G401 (cell line): ENCODE data around the gene ARHGAP8. TPM values are rescaled to one million over a fixed set of nuclear protein-coding genes. Genes with fewer than 3 reads are reported as not detected.

Source experiments
- DNase-seq: peaks from one replicate; pipeline ENCODE4 v3.0.0-alpha.2; 2015; ENCODE audit warnings: low spot score
- in situ Hi-C: cut with HindIII; loops from 2 replicates; pipeline ENCODE4 v1.10.0; 2016; ENCODE audit warnings: low sequenced_read_pairs, mixed read lengths
- total RNA-seq: library from RNA; depleted of rRNA; stranded (reverse); fragments of >200 nt; shearing (Covaris generic); gene quantifications from 2 replicates; pipeline ENCODE4 v1.2.3, GENCODE V29; 2014

Gene ARHGAP8
- total RNA-seq, 1 experiment from 2014 or later = 15.7 TPM

DNA sequence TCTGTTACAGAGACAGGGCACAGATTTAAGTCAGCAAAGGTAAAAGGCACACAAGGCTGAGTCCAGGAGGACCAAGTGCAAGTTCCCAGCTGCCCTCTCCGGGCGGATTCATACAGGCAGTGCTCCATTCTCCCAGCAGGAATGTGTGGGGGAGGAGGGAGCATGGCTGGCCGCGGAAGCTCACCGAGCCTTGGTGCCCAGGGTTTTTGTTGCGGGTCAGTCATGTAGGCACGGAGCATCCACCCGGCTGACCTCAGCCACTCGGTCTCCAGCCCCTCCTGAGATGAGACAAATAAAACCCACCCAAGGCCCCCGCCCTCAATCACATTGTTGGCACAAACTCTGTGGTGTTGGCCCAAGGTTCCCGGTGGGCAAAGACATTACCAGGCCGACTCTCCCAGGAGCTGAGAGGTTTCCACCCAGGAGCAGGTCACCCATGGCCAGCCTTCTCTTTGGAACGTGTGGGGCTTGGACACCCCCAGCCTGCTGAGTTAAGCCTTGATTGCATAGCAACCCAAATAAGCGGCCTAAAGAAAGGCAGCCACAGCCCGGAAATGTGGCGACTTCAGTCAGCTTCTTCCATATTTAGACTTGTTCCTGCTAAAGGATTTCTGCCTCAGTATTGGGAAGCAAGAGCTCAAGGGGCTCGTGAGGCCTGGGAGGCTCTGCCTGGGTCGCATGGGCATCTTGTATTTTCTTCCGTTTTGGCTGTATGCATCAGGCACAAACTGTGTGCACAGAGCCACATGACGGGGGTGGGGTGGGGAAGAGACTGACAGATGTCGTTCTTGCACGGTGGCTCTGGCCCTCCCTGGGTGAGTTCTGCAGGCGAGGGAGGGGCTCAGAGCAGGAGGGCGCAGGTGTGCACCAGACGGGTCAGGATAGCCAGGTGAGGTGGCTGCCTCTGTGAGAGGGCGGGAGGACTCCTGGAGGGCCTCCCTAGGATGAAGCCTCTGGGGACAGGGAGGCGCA is 63.0 kb downstream of the ARHGAP8 start:
- in situ Hi-C loops = no loop called here
- DNase-seq = no peak

DNA sequence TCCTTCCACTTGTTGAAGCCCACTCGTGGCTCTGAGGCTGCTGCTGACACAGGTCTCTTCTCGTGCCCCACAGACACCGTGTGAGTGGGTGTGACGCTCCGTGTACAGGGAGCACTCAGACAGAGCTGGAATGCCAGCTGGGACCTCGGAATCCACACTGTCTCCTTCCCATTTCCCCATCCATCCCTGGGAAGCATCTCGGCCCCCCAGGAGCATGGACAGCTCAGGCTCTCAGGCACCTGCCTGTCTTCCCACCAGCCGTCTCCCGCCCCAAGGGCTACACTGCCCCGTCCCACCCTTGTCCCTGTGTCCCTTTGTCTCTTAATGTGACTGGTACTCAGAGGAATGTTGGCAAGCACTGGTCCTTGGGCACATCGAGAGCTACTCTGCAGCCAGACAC is 63.8 kb downstream of the ARHGAP8 start:
- no peak for DNase-seq
- in situ Hi-C loops = no loop called here

DNA sequence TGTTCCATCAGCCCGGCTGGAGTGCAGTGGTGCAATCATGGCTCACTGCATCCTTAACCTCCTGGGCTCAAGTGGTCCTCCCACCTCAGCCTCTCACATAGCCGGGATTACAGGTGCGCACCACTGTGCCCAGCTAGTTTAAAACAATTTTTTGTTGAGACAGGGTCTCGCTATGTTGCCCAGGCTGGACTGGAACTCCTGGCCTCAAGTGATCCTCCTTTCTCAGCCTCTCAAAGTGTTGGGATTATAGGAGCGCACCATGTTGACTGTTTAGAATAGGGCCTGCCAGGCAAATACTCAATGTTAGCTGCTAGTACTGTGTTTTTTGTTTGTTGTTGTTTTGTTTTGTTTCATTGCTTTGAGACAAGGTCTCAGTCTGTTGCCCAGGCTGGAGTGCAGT is 66.4 kb downstream of the ARHGAP8 start:
- in situ Hi-C loops = no loop called here
- no peak for DNase-seq

DNA sequence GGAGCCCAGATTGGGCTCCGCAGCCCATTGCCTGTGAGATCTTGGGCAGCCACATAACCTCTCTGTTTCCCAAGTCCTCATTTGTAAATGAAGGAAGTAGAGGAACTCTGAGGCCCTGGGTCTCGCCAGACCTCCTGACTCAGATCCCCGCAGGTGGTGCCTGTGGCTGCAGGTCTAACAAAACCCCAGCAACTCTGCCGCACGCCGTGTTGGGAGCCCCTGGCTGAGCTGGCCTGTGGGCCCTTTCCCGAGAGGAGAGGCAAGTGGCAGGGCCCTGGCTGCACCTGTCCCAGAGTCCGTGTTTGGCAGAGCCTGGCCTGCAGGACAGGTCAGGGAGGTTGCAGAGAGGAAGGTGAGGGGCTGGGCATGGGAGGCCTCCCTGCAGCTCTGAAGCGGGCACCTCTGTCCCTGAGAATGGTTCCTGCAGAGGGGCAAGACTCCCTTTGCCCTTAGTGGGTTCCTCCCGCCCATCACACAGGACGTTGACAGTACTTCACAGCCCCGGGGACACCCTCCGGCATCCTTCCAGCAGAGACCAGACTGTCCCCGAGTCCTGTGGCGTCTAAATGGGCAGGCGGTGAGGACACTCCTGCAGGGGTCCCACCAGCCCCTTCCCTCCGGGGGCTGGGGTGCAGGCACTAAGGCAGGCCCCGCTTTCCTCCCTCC is 67.7 kb downstream of the ARHGAP8 start:
- in situ Hi-C loops = no loop called here
- no peak for DNase-seq

DNA sequence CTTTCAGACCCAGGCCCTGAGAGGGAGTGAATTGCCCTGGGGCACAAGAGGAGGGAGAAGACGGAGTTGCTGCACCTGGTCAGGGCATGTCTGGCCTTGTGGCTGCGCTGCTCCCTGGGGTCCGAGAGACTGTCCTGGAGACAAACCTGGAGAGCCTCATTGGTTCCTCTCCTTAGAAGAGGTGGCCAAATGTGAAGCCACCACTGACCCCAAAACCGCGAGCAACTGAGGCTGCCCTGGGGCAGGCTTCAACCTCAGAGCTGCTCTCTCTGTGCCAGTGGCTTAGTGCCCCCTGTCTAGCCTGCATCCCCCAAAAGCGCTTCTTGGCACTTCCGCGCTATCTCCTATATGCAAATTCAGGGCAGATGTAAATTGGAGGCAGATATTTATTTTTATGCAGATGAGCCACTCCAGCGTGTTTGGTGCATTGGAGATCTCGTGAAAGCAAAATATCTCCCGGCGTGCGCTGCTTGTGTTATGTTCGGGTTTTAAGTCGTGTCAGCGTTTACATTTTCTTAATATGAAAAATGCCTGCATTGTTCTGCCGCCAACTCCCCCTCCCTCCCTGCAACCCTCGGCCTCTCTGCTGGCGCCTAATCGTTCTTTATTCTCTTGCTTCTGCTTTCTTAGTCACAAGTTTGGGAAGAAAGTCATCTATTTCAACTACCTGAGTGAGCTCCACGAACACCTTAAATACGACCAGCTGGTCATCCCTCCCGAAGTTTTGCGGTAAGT is 69.5 kb downstream of the ARHGAP8 start:
- in situ Hi-C loops = no loop called here
- no peak for DNase-seq

DNA sequence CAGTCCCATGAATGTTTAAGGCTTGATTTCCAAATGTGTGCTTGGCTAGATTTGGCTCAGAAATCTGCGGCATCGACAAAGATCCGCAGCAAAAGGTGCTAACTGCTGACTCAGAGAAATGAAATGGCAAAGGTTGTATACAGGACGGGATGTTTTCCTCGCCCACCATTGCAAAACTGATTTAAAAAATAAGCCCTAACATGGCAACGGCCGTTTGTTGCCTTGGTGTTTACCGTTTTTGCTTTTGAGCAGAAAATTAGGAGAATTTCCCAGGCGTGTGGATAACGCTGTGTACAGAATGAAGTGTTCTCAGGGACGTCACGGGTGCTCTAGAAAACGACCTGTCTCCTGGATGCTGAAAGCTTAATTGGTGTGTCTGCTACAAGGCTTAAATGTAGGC is 70.2 kb downstream of the ARHGAP8 start:
- DNase-seq = no peak
- in situ Hi-C loops = no loop called here

DNA sequence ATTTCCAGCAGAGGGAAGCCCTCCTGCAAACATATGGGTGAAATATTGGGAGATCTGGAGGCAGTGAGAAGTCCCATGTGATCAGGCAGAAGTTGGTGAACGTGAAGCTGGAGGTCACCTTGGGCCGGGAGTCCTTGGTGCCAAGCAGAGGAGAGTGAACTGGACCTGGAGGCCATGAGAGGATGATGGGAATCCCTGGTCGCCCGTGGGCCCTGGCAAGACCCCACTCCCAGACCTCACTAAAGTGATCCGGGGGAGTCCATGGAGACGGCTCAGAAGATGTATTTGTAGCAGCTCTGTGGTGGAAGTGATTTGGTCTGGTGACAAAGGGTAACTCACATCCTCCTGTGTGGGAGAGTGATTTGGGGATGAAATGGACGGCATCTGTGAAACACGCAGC is 71.0 kb downstream of the ARHGAP8 start:
- no peak for DNase-seq
- in situ Hi-C loops = no loop called here

DNA sequence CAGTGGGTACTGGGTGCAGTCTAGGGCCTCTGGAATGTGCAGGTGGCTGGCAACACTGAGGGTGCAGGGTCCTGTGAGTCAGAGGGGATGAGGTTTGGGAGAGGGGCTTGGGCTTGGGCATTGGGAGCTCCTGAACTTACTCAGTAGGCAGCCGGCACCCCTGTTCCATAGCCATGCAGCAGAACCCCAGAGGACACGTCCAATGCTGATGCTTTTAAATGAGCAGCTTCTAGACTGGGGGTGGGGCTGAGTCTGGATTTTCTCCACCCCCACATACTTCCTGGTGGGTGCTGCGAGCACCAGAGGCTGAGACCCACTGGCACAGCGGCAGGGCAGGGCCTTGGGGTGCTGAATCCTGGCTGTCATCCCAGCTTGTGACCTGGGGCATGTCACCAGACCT is 71.4 kb downstream of the ARHGAP8 start:
- DNase-seq = no peak
- in situ Hi-C loops = no loop called here

DNA sequence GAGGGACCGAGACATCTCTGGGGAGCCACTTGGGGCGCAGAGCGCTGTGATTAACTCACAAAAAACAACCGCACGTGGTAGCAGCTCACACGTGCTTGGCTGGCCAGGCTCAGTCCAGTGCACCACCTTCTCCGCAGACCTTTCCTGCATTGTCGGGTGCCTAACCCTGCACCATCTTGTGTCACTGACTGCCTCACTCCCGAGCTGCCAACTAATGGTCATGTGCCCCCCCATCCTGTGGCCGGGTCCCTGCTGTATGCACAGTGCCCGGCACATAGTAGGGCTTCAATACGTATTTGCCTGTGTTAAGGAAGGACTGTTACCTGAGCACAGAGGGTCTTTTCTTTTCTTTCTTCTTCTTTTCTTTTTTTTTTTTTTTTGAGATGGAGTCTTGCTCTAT is 71.9 kb downstream of the ARHGAP8 start:
- in situ Hi-C loops = no loop called here
- DNase-seq = no peak

DNA sequence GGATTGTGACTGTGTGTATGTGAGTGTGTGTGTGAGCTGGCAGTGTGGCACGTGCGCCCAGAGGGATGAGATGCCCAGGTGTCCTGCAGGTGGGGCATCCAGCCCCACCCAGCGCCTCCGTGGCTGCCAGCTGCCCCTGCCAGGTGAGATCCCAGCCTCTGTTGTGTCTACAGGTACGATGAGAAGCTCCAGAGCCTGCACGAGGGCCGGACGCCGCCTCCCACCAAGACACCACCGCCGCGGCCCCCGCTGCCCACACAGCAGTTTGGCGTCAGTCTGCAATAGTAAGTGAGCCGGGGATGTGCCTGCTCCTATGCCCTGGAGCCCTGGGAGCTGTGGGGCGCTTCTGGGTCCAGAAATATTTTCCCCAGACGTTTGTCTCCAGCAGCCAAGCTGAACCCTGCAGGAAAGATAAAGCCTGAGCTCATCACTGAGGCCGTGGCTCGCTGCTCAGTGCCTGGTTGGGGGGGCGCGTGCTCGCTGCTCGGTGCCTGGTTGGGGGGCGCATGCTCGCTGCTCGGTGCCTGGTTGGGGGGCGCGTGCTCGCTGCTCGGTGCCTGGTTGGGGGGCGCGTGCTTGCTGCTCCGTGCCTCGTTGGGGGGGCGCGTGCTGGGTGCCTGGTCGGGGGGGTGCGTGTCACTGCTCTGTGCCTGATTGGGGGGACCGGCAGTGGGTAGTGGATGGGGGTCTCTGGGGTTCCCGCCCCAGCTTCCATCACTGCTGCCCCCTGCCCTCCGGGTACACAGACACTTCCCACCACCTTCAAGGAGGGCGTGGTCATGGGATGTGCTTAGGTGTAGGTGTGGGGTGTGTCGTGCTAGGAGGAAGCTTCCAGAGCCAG is 73.2 kb downstream of the ARHGAP8 start:
- in situ Hi-C loops = no loop called here
- DNase-seq = no peak

DNA sequence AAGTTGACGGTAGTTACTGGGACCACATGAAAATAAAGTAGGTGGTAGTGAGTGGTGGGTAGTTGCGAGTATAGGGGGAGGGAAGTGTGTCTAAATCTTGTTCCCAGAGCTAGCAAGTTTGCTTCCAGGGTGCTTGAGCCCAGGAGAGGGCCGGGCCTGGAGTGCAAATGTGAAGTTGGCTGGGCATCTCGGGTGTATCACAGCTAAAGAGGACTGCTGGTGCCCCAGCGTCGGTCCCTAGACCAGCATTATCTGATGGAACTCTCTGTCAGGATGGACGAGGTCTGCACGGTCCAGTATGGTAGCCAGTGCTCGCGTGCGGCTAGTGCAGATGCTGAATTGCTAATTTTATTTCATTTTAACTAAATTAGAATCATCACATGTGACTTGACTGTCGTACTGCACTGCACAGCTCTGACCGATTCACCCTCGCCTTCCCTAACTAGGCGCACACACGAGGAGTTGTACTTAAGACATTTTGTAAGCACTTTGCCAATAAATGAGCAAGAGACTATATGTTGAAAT is 75.4 kb downstream of the ARHGAP8 start:
- in situ Hi-C loops = no loop called here

DNA sequence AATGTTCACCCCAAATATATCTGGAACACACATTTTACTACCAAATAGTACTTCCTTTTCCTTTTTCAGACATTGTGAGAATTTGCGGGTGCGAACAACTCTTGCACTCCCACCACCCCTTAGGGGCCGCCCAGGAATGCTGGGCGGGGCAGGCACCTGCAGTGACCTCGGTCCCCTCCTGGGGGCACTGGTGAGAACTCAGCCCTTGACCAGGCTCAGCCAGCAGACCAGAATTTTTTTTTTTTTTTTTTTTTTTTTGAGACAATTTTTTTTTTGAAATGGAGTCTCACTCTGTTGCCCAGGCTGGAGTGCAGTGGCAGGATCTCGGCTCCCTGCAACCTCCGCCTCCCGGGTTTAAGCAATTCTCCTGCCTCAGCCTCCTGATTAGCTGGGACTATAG is 75.8 kb downstream of the ARHGAP8 start:
- in situ Hi-C loops = no loop called here
- no peak for DNase-seq

More for the DNA sequence above, 75.4 kb downstream of the ARHGAP8 start:
- no peak for DNase-seq

DNA sequence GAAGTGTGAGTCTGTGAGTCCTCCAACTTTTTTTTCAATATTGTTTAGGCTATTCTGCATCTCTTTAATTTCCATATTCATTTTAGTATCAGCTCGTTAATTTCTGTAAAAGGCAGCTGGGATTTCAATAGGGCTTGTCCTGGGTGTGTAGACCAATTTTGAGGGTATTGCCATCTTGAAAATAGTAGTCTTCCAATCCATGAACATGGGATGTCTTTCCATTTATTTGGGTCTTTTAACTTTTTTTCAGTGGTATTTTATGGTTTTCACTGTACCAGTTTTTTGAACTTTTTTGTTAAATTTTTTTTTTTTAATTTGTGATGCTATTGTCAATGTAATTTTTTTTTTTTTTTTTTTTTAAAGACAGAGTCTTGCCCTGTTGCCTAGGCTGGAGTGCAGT is 79.5 kb downstream of the ARHGAP8 start:
- no peak for DNase-seq
- in situ Hi-C loops = no loop called here

DNA sequence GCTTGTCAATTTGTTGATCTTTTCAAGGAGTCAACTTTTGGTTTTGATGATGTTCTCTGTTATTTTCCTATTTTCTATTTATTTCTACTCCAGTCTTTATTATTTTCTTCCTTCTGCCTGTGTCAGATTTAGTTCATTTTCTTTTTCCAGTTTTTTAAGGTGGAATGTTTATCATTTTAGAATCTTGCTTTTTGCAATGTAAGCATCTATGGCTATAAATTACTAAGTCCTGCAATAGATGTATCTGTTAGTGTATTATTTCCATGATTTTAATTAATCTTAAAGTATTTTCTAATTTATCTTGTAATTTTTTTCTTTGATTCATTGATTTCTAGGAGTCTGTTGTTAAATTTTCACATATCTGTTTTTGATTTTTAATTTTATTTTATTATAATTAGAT is 81.7 kb downstream of the ARHGAP8 start:
- no peak for DNase-seq
- in situ Hi-C loops = no loop called here

DNA sequence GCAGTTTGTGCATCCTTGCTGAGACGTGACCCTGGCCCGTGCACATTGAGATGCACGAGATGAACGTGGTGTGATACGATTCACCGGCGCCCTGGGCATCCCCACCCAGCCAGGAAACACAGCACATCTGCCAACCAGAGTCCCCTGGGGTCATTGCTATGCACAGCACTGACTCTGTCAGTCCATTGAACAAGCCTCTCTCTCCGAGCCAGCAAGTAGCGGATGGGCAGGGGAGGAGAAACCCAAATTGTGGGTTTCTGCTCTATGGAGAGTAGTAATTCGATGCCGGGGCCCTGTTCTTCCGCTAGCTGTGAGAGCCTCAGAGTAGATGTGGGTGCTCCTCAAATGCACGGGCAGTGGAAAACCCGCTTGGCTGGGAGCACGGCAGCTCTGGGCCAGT is 85.1 kb downstream of the ARHGAP8 start:
- no peak for DNase-seq
- in situ Hi-C loops = no loop called here

DNA sequence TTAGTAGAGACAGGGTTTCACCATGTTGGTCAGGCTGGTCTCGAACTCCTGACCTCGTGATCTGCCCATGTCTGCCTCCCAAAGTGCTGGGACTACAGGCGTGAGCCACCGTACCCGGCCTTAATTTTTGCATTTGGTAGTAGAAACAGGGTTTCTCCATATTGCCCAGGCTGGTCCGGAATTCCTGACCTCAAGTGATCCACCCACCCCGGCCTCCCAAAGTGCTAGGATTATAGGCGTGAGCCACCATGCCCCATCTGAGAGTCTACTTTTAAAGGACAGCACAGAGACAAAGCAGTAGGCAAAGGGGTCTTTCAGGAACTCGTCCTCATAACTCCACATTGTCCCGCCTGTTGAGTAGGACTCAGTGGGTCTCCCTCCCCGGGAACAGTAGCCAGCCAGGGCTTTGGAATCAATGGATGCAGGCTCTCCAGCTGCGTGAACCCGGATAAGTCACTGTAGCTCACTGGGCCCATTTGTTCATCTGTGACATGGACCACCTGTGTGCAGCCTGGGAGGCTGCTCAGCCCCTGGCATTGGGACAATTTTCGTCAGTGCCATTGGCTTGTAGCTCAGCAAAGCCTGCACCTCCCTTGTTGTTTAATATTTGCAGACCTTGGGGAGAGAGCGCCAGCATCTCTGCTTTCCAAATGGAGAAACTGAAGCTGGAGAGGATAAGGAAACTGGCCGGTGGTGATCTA is 86.1 kb downstream of the ARHGAP8 start:
- in situ Hi-C loops = no loop called here
- no peak for DNase-seq

DNA sequence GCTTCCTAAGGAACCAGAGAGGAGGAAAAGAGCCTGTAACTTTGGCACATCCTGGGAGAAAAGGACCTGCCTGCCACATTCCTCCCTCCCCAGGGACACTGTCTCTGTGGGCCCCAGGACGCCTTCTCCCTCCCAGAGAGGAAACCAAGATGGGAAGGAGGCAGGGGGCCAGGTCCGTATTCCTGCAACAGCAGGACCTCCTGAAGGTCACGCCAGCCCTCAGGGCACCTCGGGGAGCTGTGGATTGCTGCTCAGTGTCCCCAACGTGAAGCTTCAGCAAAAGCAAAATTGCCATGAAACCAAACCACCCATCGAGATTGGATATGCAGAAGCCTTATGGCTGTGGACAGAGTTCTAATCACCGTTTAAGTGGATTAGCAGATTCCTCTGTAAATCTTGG is 86.7 kb downstream of the ARHGAP8 start:
- in situ Hi-C loops = no loop called here
- no peak for DNase-seq

DNA sequence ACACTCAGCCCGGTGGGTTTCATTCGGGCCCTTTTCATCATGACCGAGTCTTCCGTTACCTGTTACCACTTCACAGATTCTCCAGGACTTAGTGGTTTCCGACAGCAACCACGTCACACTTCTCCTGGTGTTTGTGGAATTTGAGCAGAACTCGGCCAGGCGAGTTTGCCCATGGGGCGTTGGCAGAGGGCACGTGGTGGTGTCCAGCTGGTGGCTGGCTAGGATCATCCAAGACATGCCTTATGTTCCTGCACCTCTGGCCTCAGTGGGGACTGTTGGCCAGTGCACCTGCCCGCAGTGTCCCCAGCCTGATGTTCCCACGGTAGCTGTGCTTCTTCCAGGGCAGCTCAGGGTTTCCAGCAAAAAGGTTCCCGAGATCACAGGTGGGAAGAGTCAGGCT is 87.3 kb downstream of the ARHGAP8 start:
- DNase-seq = no peak

More for the DNA sequence above, 87.3 kb downstream of the ARHGAP8 start:
- in situ Hi-C loops = no loop called here
